Amygdala (tissue), 56 donors: ENCODE results near the gene FNIP2.
"Not testable (repeated sequence)": the region's sequence is repeated elsewhere in the genome, so short reads cannot be mapped to it uniquely, and the experiment has no call there.

Source experiments
- DNase-seq, 56 donors: peaks; one replicate each; lab custom pipeline; 2025; lab: John Stamatoyannopoulos, UW

The FNIP2 gene

DNA sequence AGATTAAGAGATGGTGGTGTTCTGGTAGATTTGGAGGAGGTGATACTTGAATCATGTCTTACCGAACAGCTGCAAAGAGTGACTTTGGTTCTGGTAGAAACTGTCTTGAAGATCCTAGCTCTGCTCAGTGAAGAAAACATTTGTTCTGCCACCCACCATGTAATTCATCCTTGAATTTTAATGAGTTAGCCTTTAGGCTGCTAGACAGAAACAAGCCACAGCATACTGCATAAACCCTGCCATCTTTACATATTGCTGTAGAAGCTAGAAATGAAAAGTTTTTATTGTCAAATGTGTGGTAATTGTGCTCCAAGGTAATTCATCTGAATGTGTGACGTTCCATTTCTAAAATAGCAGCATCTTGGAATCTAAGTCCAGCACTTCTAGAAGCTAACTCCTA is 173.1 kb downstream of the FNIP2 start:
- DNase-seq: no peak

DNA sequence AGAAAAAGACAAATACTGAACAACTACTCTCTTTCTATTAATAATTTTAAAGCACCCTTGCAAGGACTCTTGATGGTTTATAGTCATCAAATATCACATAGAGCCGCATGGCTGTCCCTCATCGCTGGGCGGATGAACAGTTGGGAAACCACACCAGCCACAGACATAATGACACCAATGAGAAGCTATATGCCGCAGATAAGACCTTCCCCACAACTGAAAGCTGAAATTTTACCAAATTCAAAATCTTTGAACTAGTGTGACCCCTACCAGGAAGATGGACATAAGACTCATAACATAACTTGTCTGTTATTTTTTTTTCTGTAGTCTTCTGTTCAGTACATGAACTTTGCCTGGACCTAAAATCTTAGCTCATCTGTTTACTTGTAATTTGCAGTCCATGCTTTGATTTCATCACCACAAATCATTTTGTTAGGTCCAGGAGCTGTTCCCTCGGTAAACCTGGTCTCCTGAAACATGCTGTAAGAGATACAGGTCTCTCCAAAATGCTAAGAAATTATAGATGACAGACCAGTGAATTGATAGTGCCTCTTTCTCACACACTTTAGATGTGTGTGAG is 176.8 kb downstream of the FNIP2 start:
- DNase-seq: no peak

DNA sequence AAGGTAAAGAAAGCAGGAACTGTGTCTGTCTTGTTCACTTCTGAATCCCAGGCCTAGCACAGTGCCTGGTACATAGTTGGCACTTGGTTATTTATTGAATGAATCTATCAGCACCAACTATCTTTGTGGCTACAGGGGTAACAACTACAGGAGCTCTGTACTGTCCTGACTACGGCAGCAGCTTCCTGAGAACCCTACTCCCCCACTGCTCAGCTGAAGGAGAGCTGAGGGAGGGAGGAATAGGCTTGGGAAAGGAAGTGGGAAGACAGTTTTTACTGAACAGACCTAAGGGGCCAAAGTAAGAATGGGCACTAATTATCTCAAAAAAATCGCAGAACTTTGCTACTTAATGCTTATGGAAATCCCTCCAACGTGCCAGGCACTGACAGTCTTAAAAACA is 178.0 kb downstream of the FNIP2 start:
- no peak for DNase-seq

DNA sequence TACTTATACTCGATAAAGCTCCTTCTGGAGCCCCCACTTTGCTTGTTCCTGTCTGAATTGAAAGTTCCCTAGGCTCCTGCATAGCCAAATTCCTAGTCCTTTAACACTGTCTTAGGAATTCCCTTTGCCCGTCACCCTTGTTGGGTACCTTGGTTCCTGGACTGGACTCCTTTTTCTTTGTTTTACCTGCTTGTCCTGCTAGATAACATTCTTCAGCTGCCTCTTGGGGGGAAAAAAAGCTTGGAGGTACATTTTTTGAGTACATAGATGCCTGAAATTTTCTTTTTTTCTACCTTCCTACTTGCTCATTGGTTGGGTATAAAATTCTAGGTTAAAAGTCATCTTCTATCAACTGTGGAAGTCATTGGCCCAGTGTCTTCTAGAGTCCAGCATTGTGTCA is 179.2 kb downstream of the FNIP2 start:
- DNase-seq: no peak

DNA sequence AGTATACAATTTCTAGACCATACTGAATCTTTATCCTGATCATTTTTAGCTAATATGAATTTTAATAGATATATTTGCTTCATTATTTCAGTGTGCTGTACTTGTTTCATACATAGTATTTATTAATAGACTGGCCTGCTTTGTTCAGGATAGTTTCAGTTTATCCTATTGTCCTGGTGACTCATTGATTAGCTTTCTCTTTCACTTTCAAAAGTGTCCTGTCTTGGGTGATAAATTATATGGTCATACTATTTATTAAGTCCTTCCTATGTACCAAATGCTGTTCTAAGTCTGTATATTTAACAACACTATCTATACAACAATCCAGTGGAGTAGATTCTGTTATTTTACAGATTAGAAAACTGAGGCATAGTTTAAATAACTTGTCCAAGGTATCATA is 180.3 kb downstream of the FNIP2 start:
- no peak for DNase-seq

DNA sequence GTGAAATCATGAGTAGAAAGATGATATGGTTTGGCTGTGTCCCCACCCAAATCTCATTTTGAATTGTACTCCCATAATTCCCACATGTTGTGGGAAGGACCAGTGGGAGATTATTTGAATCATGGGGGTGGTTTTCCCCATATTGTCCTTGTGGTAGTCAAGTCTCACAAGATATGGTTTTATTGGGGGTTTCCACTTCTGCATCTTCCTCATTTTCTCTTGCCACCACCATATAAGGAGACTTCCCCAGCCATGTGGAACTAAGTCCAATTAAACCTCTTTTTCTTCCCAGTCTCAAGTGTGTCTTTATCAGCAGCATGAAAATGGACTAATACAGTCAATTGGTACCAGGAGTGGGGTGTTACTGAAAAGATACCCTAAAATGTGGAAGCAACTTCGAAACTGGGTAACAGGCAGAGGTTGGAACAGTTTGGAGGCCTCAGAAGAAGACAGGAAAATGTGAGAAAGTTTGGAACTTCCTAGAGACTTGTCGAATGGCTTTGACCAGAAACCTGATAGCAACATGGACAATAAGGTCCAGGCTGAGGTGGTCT is 183.5 kb downstream of the FNIP2 start:
- not testable (repeated sequence) for DNase-seq

DNA sequence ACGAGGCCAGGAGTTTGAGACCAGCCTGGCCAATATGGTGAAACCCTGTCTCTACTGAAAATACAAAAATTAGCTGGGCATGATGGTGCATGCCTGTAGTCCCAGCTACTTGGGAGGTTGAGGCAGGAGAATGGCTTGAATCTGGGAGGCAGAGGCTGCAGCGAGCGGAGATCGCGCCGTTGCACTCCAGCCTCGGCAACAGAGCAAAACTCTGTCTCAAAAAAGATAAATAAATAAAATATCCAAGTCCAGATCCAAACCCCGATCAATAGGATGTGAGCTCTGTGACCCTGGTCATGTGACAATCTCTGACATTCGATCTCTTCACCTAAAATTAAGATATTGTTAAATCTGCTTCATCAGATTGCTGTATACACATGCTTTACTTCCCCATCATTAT is 187.5 kb downstream of the FNIP2 start:
- not testable (repeated sequence) for DNase-seq

DNA sequence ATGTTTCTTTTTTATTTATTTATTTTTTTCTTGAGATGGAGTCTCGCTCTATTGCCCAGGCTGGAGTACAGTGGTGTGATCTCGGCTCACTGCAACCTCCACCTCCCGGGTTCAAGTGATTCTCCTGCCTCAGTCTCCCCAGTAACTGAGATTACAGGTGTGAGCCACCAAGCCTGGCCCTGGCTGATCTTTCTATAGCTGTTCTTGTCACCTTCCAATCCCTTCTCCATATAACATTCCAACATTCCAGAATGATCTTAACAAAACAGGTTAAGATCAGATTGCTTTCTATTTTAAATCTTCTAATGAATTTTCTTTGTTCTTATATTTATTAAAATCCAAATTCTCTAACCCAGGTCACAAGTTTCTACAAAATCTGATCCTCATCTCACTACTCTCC is 188.1 kb downstream of the FNIP2 start:
- not testable (repeated sequence) for DNase-seq
